ENCODE data around the gene MAD1L1.

GRCh38 chr7:2215851-2216250, 16.9 kb downstream of the MAD1L1 start:
- no peak for TF ChIP-seq CTCF (IDR thresholded peaks at IDR 0.05)
- no peak for TF ChIP-seq POLR2A (IDR thresholded peaks at IDR 0.05)
